AG08396 (cell line): ENCODE results near the gene NDUFA1.
"Not testable (repeated sequence)": the region's sequence is repeated elsewhere in the genome, so short reads cannot be mapped to it uniquely, and the experiment has no call there.

Source experiments
- DNase-seq: peaks from one replicate; pipeline ENCODE4 v3.0.0; 2012; ENCODE audit warnings: low spot score, mixed read lengths

NDUFA1 gene

DNA sequence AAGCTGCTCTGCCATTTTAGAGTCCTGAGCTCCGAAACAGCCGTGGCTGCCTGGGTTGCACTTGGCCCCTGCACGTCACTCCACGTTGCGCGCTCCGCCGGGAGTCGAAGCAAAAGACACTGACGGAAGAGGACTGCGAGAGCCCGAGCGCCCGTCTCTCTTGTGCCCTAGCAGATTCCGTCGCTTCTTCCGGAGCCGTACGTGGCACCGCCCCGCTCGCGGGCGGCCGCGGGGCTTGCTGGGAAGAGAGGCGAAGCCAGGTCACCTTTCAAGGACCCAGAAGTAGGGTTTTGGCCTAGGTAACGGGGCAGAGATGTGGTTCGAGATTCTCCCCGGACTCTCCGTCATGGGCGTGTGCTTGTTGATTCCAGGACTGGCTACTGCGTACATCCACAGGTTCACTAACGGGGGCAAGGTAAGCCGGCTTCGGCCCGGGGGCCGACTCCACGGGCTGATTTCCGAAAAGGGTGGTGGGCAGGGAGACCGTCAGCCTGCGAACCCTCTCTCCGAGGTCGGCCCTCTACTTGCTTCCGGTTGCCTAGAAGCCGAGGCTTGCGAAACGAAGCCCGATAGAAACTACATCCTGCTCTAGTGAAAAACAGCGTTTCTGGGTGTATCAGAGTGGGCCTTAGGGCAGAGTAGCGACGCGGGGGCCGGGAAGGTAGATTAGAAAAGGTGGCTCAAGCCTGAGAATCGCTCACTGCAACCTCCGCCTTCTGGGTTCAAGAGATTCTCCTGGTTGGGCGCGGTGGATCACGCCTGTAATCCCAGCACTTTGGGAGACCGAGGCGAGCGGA is at the start of gene NDUFA1, which contains the start of gene RNF113A:
TSS of gene NDUFA1 (plus strand) at position 234 of the 797 bp plus-strand sequence. CDS start at position 314, 80 bp downstream.
TSS of gene RNF113A (minus strand) at position 135 of the 797 bp plus-strand sequence. CDS start at position 15, 120 bp downstream.
- peak; percentile 79 for DNase-seq

DNA sequence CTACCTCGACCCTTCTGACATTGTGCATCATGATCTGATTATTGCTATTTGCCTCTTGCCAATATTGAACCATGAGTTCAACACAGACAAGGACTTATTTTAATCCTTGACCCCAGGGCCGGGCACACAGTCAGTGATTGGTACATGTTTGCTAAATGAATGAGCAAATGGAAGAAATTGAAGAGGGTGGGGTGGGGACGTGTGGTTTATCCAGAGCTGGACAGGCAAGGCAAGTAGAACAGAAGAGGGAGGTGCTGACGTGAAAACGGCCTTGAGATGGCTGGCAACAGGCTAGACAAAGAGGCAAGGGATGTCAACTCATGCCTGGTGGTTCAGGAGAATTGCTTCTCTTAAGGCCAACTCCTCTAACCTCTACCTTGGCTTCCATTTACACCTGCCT is 47.4 kb upstream of the NDUFA1 start:
- not testable (repeated sequence) for DNase-seq

DNA sequence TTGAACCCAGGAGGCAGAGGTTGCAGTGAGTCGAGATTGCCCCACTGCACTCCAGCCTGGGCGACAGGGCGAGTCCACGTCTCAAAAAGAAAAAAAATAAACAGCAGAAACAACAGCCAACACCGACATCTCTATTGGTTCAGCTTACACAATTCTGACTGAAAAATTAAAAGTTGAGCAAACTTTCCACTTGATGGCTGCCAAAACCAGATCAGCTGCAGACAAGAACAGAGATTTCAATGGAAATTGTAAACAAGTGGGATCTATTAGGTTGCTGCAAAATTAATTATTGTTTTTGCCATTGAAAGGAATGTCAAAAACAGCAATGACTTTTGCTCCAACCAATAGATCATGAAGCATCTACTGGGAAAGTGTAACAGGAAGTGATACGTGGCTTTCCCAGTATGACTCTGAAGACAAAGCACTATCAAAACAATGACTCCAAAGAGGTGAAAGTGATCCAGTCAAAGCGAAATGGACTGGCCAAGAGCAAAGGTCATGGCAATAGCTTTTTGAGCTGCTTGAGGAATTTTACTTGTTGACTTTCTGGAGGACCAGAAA is 45.2 kb upstream of the NDUFA1 start:
- no peak for DNase-seq

DNA sequence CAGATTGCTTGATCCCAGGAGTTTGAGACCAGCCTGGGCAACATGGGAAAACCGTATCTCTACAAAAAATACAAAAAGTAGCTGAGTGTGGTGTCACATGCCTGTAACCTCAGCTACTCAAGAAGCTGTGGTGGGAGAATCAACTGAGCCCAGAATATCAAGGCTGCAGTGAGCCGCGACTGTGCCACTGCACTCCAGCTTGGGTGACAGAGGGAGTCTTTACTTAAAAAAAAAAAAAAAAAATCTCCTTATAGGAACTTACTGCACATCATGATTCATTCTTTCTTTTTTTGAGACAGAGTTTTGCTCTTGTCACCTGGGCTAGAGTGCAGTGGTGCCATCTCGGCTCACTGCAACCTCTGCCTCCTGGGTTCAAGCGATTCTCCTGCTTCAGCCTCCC is 43.2 kb upstream of the NDUFA1 start:
- no peak for DNase-seq

DNA sequence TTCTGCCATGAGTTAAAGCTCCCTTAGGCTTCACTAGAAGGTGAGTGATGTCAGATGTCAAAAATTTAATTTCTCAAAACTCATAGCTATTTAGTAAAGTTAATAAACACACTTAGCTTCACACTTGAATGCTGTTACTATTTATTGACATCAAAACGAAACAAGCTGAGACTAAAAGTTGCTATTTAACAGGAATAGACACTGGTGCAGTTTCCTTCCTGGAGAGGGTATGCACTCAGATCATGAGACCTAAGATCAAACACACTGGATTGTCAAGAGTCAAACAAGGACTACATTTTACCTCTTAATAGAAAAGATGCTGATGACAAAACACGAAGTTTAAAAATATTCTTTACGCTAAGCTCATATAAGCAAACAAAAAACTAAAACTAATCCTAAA is 37.7 kb upstream of the NDUFA1 start:
- no peak for DNase-seq

DNA sequence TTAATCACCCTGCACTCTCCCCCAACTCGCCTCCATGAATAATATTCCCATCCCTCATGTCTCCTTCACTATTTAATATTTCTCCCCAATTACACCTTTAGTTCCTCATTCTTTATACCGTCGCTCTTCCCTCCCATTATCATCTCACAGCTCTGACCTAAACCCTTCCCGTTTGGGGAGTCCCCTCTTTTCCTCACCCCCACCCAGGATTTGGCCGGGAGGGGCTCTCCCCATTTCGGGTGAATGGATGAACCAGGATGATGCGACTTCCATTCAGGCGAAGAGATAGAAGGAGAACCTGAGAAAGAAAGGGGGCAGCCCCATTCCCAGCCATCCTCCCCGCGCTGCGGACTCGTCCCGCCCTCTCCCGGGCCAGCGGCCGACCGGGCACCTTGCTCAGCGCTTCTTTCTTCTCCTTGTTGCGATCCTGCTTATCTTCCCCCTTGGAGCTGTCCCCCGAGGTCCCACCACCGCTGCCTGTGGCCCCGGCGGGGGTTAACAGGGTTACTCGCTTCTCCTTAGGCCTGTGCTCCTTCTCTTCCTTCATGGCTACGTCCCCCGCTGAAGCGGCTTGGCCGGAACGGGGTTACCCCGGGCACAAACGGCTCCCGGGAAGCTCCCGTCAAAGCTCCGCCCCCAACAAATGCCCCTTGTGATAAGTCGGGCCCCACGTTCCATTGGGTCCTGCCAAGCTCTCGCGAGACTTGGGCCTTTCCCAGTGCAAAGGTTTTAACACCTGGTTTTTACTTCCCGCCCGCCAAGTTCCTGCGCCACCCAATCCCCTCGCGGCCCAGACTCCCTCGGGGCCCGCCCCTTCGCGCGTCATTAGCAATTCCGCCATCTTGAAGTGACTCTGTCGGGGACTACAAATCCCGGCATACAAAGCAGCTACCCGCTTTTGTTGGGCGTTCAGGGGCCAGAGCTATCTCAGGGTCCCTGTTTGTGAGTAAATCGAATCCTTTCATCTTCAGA is 19.0 kb upstream of the NDUFA1 start, which contains the start of gene UPF3B:
TSS of gene UPF3B (minus strand) at position 582 of the 972 bp plus-strand sequence. CDS start at position 547, 35 bp downstream.
- peak; percentile 92 for DNase-seq

DNA sequence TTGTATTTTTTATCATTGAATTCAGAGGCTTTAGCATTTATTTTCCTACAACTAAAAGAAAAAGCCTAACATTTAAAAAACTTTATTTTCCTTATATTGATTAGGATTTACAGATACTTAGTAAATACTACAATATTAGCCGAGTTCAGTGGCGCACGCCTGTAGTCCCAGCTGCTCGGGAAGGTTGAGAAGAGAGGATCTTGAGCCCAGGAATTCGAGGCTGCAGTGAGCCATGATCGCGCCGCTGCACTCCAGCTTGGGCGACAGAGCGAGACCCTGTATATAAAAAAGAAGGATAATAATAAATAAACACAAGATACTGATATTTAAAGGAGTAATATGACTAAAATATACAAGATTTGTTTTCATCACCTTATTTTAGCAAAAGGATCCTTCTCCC is 18.2 kb upstream of the NDUFA1 start:
- no peak for DNase-seq

DNA sequence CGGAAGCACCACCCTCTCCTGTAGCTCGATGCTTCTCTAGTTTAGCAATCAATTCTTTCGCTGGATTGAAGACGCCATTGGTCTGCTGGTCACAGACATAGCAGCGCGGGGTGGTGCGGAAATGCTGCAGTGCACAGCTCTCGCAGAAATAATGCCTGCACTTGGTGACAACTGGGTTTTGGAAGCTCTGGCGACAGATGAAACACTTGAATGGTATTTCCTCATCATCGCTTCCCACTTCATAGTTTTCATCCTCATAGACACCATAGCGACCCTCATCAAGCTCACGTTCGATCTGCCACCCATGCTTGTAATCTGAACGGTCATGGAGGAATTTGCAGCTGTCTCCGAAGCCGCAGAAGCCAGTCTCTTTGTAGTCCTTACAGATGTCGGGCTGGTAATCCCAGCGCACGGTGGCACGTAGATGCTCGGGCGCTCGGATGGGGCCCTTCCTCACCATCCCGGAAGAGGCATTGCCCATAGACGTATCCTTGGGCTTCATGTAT is 953 bp upstream of the NDUFA1 start:
- no peak for DNase-seq

DNA sequence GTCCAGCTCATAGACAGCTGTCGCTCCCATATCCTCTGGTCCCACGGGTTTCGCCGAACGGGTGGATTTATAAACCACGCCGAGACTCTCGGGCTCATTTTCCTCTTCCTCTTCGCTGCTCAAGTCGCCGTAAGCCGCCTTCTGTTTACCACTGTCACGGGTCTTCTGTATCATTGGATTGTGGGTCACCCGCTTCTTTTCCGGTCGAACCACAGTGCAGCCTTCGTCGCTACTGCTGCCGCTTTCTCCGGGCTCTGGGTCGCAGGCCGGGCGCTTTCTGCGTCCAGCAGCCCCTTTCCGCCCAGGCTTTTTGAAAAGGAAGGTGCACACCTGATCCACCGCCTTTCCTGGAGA is 410 bp upstream of the NDUFA1 start:
- no peak for DNase-seq

DNA sequence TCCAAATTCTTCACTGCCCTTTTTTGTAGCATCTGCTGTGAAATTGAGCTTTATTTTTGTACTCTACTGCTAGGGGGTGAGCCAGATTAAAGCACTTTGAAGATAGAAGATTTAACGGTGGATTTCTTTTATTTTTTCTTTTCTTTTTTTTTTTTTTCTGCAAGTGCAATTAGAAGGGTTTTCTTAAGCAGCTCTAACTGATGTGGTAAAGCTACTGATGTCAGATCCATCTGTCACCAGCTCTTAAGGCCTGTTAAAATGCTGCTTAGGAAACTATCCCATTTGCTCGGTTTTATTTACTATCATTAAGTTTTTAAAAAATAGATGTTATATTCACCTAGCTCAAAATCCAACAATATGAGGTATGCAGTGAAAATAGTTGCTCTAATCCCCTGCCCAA is 7.1 kb downstream of the NDUFA1 start:
- no peak for DNase-seq

DNA sequence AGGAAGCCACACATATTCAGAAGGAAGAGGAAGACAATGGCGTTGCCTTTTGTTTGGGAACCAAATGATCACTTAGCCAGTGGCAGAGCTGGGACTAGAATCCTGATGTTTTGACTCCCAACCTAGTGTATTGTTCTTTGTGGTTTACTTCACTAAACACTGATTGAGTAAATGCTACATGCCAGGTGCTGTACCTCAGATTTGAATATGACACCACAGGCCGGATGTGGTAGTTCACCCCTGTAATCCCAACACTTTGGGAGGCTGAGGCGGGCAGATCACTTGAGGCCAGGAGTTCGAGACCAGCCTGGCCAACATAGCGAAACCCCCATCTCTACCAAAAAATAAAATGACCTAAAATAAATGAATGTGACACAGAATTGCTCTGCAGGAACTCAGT is 8.4 kb downstream of the NDUFA1 start:
- no peak for DNase-seq

DNA sequence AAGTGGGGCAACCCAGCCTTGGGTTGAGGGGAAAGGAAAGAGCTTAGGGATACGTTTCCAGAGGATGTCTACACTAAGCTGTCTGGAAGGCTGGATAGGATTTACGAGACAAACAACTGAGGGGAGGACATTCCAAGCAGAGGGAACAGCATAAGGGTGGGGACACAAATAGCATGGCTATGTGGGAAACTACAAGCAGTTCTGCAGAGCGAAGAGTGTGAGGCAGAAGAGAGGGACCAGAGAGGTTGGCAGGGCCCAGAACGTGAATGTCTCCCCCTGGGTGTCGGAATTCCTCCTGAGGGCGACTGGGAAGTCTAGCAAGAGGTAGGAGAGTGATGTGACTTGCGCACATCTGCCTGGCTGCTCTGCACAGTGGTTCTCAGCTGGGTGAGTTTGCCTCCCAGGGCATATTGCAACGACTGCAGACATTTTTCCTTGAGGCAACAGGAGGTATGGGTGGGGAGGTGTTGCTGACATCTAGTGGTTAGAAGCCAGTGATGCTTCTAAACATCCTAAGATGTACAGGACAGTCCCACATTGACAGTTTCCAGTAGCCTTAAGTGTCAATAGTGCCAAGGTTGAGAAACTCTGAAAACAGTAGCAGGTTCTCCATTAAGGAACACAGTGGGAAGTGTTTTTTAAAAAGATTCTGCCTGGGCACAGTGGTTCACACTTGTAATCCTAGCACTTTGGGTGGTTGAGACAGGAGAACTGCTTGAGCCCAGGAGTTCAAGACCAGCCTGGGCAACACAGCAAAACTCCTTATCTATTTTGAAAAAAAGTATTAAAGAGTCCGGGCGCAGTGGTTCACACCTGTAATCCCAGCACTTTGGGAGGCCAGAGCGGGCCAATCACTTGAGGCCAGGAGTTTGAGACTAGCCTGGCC is 9.2 kb downstream of the NDUFA1 start:
- peak; percentile 69 for DNase-seq

DNA sequence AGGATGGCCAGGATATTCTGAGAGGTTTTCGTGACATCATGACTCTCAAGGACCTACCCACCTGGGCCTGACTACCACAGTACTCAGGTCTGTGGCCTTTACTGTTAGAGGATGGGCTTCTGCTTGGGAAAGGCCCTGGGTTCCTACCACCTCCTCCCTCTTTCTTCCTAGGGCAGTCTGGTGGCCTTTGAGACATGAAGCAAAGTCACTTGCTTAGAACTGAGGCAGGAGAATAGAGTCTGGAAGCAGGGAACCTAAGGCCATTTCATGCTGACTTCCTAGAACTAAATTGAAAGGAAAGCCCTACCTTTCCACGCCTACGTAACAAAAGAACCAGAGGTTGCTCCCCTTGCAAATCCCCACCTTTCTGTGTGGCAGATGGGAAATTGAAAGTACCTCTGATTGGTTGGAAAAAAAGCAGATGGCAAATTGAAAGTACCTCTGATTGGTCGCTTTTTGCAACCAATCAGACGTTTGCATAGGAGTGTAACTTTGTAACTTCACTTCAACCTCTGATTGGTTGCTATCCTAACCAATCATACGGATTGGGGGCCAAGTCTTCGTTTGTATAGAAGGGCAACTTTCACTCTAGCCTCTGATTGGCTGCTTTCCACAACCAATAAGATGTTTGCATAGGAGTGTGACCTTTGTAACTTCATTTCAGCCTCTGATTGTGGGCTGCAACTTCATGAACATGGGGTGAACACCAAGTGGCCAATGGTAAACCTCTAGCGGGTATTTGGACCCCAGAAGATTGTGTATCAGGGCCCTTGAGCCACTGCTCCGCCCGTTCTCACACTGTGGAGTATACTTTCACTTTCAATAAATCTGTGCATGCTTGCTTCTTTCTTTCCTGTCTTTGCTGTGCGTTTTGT is 14.2 kb downstream of the NDUFA1 start:
- no peak for DNase-seq

DNA sequence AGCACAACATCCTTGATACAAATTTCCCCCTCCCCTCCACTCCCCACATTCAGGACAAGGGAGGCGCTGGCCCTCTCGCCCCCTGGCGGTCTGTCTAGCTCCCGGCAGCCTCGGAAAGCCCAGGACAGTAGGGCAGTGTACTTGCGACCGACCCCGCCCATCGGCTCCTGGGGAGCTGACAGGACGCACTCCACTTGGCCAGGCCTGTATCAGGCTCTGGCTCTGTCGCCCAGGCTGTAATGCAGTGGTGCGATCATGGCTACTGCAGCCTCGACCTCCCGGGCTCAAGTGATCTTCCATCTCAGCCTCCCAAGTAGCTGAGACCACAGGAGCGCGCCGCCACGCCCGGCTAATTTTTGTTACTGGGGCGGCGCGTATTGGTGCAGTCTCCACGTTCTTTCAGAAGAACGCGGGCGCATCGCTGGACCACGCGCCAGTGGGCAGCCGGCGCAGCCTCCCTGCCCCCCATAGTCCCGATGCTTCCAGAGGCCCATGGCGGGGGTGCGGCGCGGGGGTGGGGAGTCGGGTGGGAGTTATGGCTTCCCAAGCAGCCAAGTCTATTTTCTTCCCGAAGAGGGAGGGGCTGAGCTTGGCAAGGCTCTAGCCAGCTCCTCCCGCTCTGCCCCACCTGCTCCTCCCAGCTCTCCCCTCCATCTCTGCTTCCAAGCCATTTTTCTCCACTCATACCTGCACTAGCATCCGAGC is 16.2 kb downstream of the NDUFA1 start:
- DNase-seq = peak; percentile 67

DNA sequence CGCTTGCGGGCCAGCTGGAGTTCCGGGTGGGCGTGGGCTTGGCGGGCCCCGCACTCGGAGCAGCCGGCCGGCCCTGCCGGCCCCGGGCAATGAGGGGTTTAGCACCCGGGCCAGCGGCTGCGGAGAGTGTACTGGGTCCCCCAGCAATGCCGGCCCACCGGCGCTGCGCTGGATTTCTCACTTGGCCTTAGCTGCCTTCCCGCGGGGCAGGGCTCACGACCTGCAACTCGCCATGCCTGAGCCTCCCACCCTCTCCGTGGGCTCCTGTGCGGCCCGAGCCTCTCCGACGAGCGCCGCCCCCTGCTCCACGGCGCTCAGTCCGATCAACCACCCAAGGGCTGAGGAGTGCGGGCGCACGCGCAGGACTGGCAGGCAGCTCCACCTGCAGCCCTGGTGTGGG is 19.0 kb downstream of the NDUFA1 start:
- DNase-seq = not testable (repeated sequence)

DNA sequence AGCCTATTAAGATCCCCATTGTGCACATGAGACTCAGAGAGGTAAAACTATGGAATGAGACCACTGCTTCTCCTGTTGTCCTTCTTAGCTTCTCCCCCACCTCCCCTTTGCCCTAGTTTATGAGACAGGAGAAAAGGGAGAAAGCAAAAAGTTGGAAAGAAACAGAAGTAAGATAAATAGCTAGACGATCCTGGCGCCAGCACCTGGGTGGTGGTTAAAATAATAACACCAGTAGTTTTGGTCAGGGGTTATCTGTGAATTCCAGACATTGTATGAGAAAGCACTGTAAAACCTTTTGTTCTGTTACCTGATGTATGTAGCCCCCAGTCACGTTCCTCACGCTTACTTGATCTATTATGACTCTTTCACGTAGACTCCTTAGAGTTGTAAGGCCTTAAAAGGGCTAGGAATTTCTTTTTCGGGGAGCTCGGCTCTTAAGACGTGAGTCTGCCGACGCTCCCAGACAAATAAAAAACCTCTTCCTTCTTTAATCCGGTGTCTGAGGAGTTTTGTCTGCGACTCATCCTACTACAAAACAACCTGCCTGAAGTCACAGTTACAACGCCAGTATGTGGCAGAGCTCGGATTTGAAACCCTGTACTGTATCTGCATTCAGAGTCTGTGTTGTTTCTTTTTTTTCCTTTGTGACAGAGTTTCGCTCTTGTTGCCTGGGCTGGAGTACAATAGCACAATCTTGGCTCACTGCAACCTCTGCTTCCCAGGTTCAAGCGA is 20.5 kb downstream of the NDUFA1 start:
- DNase-seq = not testable (repeated sequence)

DNA sequence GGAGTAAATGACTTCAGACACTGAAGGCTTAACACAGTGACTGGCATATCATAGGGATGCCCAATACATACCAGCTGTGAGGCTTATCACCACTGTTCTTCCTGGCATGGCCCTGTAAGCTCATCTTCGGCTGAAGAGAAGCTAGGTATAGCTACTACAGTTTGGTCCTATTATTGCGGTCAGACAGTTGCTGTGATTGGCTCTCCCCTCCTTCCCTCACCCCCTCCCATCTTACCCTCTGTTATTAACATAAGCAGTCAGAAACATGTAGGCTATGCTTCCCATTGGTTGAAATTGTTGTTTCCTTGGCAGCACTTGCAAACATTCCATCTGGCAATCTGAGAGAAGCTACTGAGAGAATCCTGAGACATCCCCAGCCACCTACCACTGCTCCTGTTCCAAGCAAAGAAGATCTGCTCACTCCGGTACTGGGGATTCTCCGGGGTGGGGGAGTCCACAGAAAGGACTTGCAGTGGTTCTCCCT is 24.3 kb downstream of the NDUFA1 start, which contains the start of gene AKAP14:
TSS of gene AKAP14 (plus strand) at position 51 of the 484 bp plus-strand sequence. CDS start 7,331 bp downstream, outside the sequence.
- no peak for DNase-seq

DNA sequence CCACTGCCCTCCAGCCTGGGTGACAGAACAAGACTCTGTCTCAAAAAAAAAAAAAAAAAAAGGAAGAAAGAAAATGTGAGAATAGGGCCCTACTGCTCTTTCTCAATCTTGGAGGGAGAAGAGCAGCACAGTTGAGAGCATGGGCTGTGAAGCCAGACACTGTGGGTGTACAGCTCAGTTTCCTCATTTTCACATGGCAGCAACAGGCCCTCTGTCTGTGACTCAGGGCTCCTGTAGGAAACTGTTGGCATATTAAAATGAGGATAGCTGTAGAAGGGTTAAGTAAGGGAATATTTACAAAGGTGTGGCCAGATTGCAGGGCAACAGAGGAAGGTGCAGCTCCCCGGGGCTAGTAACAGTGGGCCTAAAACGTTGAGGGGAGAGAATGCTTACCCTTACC is 27.5 kb downstream of the NDUFA1 start:
- DNase-seq = no peak
